IMR-90 (cell line): ENCODE data around the gene OSBPL3.

Experiments used
- BHLHE40 ChIP-seq: fragments of 150-350 bp; IDR thresholded peaks from 2 replicates; pipeline ENCODE4 v1.6.1; 2016; ENCODE audit warnings: mild to moderate bottlenecking, low read depth, low read length
- CTCF ChIP-seq: conservative IDR thresholded peaks from 2 replicates; pipeline ENCODE4 v1.5.1; 2012; ENCODE audit warnings: mild to moderate bottlenecking, low read depth, low read length, improper control_type of control experiment
- MXI1 ChIP-seq: IDR thresholded peaks from 2 replicates; pipeline ENCODE4 v1.6.1; 2012; ENCODE audit warnings: low read depth, mild to moderate bottlenecking, low read length, moderate library complexity, borderline replicate concordance
- POLR2A ChIP-seq: IDR thresholded peaks from 2 replicates; pipeline ENCODE4 v1.6.1; 2012; ENCODE audit warnings: mild to moderate bottlenecking, low read depth, low read length
- SMC3 ChIP-seq: fragments of 150-350 bp; IDR thresholded peaks from 2 replicates; pipeline ENCODE4 v1.6.1; 2016; ENCODE audit warnings: low read depth, mild to moderate bottlenecking, antibody characterized with exemption, low read length, moderate library complexity
- TF ChIP-seq, protein P1 (sequence below): fragments of 150-350 bp; IDR thresholded peaks from 2 replicates; pipeline ENCODE4 v1.6.1; 2017; ENCODE audit warnings: mild to moderate bottlenecking, antibody characterized with exemption, low read length, low read depth

DNA sequence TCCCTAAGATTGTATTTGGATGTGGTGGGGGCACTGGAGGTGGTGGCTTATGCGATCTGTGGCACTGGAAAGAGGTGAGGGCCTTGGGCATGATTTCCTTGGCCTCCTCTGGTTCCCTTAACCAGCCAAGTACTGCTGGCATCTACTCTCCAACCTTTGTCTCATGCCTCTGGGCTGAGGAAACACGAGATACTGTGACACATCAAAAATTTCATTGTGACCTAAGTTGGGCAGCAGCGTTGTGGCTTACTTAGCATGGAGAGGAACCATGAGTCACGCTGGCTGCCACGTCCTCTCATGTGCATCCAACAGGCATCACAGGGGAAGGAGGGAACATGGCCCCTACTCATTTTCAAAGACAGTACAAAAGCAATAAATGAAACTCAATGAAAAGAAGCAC is 193.0 kb downstream of the OSBPL3 start:
- TF ChIP-seq BHLHE40: peak; percentile 80
- no peak for TF ChIP-seq CTCF
- TF ChIP-seq POLR2A: peak; percentile 65; the same call in 1 of the 2 replicates
- TF ChIP-seq, protein P1, sequence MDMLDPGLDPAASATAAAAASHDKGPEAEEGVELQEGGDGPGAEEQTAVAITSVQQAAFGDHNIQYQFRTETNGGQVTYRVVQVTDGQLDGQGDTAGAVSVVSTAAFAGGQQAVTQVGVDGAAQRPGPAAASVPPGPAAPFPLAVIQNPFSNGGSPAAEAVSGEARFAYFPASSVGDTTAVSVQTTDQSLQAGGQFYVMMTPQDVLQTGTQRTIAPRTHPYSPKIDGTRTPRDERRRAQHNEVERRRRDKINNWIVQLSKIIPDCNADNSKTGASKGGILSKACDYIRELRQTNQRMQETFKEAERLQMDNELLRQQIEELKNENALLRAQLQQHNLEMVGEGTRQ: peak; percentile 12; the same call in 1 of the 2 replicates
- no peak for TF ChIP-seq SMC3
- no peak for TF ChIP-seq MXI1
